COLO829 (cell line): ENCODE results near the gene ATP5MK.
"Not testable (repeated sequence)": the region's sequence is repeated elsewhere in the genome, so short reads cannot be mapped to it uniquely, and the experiment has no call there.

Experiments
- DNase-seq: peaks from one replicate; pipeline ENCODE4 v3.0.0; 2012; ENCODE audit warnings: low spot score

ATP5MK gene

GRCh38 chr10:103396789-103397087 lies 463 bp upstream of the ATP5MK start:
- DNase-seq: no peak

GRCh38 chr10:103395754-103396066 lies 565 bp downstream of the ATP5MK start:
- DNase-seq: no peak

GRCh38 chr10:103394180-103394579 lies 2.1 kb downstream of the ATP5MK start:
- no peak for DNase-seq

- DNase-seq: no peak
Observed at GRCh38 chr10:103382769-103383168, 13.5 kb downstream of the ATP5MK start.

GRCh38 chr10:103374263-103374662 lies 22.0 kb downstream of the ATP5MK start:
- DNase-seq: no peak

- DNase-seq: no peak
Observed at GRCh38 chr10:103373544-103373943, 22.7 kb downstream of the ATP5MK start.

GRCh38 chr10:103367782-103368518 lies 28.3 kb downstream of the ATP5MK start, which contains the start of gene TAF5:
TSS of gene TAF5 (plus strand) at chr10:103367976. CDS start at chr10:103367990, 14 bp downstream.
- DNase-seq: peak; percentile 84

GRCh38 chr10:103367379-103367781 lies 28.9 kb downstream of the ATP5MK start:
- no peak for DNase-seq

GRCh38 chr10:103360791-103361190 lies 35.5 kb downstream of the ATP5MK start:
- not testable (repeated sequence) for DNase-seq

- not testable (repeated sequence) for DNase-seq
Observed at GRCh38 chr10:103359493-103359892, 36.8 kb downstream of the ATP5MK start.

- no peak for DNase-seq
Observed at GRCh38 chr10:103355906-103356599, 40.2 kb downstream of the ATP5MK start.

GRCh38 chr10:103354567-103354966 lies 41.7 kb downstream of the ATP5MK start:
- not testable (repeated sequence) for DNase-seq

GRCh38 chr10:103353281-103353680 lies 43.0 kb downstream of the ATP5MK start:
- DNase-seq: no peak

- DNase-seq: peak; percentile 81
Observed at GRCh38 chr10:103350517-103351260, 45.6 kb downstream of the ATP5MK start, which contains the start of gene PCGF6. TSS of gene PCGF6 (minus strand) at chr10:103351140. CDS start at chr10:103351066, 74 bp downstream.

- no peak for DNase-seq
Observed at GRCh38 chr10:103350175-103350516, 46.1 kb downstream of the ATP5MK start.
